D721Med (cell line): Measurements from ENCODE around the gene BRCC3.

Source experiments
- DNase-seq: peaks from one replicate; pipeline ENCODE4 v3.0.0; 2011; ENCODE audit warnings: low spot score; ENCODE audit not compliant: insufficient read length
- FAIRE-seq: peaks from 2 replicates; lab custom pipeline; 2011; peaks lifted over from hg19 to GRCh38; lab: Jason Lieb, UNC
- TF ChIP-seq, protein P1 (sequence below): IDR thresholded peaks from 2 replicates; pipeline ENCODE4 v1.5.1; 2012; ENCODE audit warnings: mild to moderate bottlenecking, control low read depth; ENCODE audit not compliant: insufficient read depth; ENCODE audit errors: missing control alignments

Gene BRCC3

DNA sequence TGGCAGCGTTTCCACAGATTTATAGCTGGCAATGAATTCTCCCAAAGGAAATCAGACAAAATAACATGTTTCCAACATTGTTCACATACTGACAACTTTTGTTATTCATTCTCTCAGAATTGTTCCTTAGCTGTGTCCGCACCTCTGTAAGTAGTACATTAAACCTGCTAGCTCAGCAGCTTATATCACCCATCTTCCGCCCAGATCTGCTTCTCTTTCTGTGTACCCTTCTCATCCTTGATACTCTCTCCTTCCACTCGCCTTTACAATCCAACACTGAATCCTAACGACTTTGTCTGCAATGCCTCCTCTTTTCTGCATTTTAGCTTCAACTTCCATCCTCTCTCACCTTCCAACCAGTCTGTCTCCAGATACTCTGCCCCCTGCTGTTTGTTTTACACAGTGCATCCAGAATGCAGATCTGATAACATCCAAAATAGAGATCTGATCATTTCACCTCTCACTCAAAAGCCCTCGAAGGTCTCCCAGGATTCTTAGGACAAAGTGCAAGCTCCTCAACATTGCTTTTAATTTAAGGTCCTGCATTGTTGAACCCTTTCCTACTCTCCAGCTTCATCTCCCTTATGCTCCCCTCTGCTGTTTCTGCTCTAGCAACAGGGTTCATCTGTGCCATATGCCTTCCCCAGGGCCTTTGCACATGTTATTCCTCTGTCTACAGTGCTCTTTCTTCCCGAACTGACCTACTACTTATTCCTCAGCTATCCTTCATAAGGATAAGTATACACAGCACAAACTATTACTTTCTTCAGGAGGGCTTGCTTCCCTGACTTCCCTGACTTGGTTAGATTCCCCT, 77.6 kb downstream of the BRCC3 start:
- TF ChIP-seq, protein P1, sequence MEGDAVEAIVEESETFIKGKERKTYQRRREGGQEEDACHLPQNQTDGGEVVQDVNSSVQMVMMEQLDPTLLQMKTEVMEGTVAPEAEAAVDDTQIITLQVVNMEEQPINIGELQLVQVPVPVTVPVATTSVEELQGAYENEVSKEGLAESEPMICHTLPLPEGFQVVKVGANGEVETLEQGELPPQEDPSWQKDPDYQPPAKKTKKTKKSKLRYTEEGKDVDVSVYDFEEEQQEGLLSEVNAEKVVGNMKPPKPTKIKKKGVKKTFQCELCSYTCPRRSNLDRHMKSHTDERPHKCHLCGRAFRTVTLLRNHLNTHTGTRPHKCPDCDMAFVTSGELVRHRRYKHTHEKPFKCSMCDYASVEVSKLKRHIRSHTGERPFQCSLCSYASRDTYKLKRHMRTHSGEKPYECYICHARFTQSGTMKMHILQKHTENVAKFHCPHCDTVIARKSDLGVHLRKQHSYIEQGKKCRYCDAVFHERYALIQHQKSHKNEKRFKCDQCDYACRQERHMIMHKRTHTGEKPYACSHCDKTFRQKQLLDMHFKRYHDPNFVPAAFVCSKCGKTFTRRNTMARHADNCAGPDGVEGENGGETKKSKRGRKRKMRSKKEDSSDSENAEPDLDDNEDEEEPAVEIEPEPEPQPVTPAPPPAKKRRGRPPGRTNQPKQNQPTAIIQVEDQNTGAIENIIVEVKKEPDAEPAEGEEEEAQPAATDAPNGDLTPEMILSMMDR = peak; percentile 36
- DNase-seq = no peak
- FAIRE-seq = no peak

DNA sequence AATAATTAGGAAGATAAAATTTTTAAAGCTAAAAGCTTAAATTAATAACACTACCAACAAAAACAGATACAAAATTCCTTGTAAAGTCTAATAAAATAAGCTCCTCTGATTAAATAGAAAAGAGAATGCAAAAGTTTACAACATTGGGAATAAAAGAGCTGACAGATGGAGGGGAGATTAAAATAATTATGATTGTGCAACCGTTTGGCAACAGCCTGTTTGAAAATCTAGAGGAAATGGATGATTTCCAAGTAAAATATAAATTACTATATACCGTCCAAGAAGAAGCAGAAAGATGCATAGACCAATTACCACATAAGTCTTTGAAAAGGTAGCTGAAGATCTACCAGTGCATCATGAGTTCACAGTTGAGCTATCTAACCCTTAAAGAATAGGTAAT, 98.6 kb downstream of the BRCC3 start:
- DNase-seq (no peak), FAIRE-seq (no peak)
- TF ChIP-seq, protein P1 = no peak
